DMS153 (cell line): Measurements from ENCODE around the gene HAUS3.

Experiments used
- DNase-seq: peaks from one replicate; lab custom pipeline; 2025; lab: John Stamatoyannopoulos, UW

HAUS3 gene, protein sequence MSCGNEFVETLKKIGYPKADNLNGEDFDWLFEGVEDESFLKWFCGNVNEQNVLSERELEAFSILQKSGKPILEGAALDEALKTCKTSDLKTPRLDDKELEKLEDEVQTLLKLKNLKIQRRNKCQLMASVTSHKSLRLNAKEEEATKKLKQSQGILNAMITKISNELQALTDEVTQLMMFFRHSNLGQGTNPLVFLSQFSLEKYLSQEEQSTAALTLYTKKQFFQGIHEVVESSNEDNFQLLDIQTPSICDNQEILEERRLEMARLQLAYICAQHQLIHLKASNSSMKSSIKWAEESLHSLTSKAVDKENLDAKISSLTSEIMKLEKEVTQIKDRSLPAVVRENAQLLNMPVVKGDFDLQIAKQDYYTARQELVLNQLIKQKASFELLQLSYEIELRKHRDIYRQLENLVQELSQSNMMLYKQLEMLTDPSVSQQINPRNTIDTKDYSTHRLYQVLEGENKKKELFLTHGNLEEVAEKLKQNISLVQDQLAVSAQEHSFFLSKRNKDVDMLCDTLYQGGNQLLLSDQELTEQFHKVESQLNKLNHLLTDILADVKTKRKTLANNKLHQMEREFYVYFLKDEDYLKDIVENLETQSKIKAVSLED

DNA sequence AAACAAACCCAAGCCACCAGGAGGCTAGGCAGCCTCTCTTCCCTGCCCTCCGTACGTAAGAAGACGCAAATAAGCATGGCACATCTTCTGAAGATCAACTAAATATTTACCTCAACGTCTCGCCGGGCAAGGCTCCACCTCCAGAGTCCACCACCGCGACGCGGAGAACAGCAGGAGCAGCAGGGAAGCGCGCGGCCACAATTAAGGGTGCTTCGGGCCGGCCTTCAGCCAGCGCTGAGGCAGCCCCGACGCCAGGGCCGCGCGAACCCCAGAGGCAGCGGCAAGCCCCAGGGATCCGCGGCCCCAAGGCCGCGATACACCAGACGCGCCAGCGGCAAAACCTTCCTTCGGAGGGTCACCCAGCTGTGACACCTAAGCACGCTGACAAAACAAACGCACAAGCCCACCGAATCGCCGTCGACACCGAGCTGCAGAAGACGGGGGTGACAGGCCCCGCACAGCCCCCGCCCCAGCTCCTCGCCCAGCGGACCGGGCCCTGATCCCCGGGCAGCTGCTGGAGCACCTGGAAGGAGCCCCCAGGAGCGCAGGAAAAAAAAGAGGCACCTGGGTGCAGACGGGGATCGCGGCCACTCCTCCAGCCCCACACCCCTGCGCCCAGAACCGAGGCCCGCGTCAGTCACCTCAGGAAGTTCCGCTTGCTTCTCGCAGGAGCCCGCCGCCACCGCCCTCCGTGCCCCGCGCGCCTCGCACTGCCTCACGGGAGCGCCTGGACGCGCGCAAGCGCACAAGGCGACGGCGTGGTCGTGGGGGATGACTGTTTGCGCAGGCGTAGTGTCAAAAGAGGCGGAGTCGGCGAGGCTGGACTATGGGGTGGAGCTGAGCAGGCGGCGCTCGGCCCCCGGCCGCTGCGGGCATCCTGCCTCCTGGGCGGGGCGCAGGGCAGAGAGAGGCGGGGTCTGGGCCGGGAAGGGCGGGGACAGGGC is at the start of gene HAUS3, which contains the start of gene POLN:
Gene HAUS3 (minus strand): TSS at position 712 of the 944 bp plus-strand sequence. CDS start 1,175 bp downstream, outside the sequence.
Gene POLN (minus strand): TSS at position 712 of the 944 bp plus-strand sequence. CDS start 12,890 bp downstream, outside the sequence.
- peak; percentile 80 for DNase-seq

DNA sequence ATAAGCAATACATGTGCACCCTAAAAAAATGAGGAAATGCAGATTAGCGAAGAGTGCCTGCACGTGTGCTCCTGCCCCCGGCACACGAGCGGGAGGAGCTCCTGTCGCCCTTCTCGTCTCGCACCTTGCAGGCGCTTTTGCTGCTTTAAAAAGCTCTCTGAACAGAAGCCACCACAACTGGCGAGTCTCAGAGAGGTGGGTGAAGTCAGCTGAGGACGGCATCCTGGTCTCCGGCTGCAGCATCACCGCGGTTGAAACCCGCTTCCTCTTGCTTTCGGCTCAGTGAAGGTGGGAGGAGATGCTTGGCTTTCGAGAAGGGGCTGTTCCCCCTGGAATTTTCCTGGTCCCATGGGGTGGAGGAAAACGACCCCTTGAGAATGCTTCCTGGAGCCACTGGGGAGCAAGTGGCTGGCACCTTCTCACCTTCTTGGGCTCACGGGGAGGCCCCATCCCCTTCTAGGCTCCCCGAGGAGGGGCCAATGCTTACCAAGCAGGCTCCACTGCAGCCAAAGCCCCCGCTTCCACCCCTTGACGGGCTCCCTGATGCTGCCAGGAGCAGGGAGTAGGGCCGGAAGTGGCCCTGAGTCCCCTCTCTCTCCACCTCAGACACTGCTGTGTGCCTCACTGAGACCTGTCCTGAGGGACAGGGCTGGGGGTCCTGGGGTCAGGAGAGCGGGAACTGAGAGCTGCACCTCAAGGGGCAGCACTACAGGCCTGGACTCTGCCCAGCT is 49.2 kb upstream of the HAUS3 start:
- no peak for DNase-seq

DNA sequence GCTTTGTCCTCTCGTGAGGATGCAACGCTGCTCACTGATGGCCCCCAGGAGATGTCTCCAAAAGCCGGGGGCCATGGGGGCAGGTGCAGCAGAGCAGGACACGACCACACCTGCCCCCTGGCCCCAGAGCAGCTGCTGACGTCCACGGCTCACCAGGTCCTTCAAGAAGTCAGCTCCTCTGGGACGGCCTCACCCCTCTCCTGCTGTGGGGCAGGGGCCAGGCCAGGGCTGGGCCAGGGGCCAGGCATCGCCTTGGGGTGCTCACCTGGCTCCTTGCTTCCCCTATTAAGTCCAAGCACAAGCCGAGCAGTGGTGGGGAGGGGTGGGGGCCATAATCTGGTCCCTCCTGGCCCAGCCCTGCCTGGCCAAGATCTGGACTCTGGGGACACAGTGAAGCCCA is 48.6 kb upstream of the HAUS3 start:
- no peak for DNase-seq

DNA sequence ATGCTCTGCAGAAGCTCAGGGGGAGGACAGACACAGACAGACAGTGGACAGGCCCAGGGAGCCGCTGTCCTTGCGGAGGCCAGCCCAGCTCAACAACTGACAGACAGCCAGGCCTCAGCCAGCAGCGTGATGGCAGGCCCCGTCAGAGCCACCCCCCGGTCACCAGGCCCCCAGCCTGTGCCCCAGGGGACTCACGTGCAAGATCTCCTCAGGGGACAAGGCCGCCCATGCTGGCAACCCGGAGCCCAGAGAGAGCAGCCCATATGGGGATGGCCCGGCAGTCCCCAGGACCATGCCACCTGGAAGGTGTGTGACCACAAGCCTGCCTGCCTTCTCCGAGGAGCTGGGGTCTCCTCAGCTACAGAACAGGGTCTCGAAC is 48.0 kb upstream of the HAUS3 start:
- no peak for DNase-seq

DNA sequence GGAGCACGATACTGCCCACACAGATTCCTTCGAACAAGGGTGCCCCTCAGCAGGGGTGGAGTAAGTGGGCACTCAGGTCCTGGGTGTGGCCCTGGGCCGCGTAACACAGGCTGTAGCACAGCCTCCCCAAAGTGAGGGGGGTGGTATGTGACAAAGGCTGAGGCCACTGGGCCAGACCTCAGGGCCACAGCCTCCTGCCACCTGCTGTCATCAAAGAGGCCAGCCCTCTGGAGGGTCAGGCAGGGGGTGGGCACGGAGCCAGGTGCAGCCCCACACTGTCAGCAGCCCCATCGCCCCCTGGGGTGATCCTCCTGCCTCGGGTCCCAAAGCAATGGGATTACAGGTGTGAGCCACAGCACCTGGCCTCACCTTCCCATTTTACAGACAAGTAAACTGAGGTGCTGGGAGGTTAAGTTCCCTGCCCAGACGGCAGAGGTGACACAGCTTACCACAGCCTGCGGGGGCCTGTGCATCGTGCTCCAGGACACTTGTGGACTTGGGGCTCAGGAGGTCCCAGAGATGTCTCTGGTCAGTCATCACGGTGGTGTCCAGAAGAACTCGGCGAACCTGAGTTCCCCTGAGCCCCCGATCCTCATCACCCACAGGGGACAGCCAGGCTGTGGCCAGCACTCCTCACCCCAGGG is 47.5 kb upstream of the HAUS3 start:
- no peak for DNase-seq

DNA sequence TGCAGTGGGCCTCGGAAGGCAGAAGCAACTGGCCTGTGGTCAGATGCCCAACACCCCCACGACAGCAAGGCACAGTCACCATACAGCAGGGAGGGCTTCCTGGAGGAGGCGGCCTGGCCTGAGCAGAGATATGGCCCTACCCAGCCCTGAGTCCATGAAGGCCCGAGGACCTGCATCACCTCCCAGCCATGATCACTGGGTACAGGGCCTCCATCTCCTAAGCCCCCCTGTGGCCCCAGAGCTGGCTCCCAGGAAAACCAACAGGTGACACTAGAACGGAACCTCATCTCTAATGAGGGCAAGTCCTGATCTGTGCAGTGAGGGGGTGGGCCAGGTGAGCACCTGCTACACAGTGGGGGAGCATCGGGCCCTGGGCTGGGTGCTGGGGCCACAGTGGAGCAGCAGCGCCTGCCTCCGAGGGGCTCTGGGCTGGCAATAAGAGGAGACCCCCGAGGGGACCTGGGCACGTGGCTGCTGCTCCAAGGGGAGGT is 46.2 kb upstream of the HAUS3 start:
- no peak for DNase-seq

DNA sequence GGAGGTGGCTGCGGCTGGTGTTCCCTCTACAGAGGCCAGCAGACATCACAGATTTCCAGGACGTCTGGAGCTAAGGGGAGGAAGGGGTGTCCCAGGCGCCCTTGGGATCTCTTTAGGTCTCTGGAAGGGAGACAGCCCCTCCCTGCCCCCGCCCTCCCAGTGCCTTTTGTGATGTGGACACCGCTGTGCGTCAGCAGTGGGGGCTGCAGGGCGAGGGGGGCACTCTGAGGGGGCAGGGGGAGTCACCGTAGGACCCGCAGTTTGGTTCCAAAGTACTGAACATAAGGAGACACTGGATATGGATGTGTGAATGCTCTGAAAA is 45.6 kb upstream of the HAUS3 start:
- no peak for DNase-seq

DNA sequence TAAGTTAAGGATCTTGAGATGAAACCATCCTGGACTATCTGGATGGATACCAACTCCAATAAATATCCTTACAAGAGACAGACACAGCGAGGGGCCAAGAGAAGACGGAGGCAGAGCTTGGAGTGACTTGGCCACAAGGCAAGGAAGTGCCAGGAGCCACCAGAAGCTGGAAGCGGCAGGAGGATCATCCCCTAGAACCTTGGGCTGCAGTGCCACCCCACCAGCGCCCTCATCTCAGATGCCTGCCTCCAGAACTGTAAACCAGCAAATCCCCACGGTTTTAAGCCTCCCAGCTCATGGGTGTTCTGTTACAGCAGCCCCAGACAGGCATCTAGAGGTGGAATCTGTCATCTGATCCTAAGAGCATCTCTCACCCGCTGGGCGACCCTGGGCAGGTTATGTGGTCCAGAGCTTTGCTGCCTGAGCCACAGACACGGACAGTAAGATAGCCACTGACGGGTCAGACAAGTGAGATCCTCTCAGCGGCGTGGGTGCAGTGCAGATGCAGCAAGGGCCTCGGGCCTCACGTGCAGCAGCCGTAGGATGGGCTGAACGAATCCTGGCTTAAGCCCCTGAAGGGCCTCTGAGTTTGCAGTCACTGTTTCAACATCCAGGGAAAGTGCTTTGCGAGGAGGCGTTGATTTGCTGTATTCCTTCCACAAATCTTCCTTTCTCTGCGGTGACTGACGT is 45.1 kb upstream of the HAUS3 start:
- no peak for DNase-seq

DNA sequence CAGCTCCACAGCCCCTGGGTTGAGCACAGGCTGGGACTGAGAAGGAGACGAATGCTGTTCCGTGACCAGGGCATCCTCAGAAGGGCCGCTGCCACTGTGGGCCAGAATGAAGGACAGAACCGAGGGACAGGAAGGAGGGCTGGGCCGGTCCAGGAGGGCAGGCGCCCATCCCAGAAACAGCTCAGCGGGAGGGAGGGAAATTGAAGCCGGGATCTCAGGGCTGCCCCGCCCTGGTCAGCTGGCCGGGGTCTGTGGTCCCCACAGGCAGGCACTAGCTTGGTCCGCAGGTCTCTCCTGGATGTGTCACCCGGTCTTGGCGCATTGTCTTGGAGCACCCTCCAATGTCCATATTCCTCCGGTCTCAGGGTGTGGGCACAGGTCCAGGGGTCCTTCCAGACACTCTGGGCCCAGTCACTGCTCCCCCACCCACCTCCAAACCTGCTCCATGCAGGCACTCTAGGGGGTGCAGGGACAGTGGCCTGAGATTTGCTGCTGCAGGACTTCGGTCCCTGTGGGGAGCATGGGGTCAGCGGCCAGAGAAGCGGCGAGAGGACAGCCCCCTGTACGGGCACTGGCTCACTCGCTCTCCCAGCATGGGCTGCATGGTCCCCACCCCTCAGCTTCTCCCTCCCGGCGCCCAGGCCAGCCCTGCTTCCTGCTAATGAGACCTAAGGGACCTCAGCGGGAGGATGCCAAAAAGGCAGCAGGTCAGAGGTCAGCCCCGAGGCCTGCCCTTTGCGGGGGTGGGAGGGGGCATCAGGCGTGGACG is 43.9 kb upstream of the HAUS3 start:
- no peak for DNase-seq

DNA sequence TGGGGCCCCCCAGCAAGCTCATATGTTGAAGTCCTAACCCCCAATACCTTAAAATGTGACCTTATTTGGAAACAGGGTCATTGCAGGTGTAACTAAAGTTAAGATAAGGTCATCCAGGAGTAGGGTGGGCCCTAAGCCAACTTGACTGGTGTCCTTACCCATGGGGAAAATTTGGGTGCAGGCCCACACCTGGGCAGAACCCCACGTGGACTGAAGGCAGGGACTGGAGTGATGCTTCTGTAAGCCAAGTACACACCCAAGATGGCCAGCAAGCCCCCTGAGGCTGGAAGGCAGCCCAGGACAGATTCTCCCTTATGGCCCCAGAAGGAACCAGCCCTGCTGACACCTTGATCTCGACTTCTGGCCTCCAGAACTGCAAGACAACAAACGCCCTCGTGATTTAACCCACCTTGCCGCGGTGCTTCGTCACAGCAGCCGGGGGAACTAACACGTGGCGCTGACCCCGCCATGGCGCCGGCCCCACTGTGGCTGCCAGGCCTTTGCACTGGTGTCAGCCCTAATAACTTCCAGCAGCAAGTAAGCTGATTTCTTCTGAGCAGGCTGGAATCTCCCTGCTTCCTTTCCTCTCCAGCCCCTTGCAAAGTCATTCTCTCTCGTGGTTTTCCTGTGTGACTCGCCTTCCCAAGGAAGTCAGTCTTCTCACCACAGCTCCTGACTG is 43.2 kb upstream of the HAUS3 start:
- DNase-seq: no peak

DNA sequence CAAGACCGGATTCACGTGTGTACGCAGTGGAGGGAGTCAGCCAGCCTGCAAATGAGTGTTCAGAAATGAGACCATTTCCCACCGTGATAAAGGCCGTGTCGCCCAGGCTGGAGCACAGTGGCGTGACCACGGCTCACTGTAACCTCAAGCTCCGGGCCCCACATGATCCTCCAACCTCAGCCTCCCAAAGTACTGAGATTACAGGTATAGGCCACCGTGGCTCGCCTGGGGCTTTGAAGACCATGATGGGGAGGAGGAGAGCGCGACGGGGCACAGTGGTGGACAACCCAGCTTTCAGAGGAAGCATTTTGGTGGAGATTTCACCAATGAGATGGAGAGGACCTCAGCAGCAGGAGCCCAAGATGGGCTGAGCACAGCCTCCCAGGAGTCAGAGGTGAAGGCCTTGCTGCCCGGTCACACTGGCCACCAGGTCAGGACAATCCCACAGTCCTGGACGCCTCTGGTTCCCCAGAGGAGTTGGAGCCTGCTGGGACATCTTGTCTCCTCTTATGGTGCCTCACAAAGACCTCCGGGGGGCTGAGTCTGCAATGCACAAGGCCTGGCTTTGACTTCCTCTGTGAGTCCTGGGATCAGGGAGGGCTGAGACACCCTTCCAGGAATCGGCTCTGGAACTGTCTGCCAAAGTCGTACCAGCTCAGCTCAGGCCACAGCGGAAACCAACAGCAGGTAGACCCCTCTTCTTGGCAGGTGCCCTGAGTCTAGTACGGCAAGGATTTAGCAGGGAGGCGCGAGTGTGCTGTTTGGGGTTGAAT is 42.4 kb upstream of the HAUS3 start:
- no peak for DNase-seq

DNA sequence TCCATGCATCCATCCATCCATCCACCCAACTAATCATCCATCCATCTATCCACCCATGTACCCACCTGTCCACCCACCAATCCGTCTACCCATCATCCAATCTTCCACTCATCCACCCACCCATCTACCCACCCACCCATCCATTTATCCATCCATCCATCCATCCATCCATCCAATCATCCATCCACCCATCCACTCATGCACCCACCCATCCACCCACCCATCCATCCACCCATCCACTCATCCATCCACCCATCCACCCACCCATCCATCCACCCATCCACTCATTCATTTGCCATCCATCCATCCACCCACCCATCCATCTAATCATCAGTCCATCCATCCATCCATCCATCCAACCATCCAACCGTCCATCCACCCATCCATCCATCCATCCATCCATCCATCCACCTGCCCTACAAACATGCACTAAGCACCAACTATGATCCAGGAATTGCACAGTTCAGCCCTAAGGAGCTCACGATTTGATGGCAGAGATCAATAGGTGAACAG is 41.3 kb upstream of the HAUS3 start:
- DNase-seq: no peak

DNA sequence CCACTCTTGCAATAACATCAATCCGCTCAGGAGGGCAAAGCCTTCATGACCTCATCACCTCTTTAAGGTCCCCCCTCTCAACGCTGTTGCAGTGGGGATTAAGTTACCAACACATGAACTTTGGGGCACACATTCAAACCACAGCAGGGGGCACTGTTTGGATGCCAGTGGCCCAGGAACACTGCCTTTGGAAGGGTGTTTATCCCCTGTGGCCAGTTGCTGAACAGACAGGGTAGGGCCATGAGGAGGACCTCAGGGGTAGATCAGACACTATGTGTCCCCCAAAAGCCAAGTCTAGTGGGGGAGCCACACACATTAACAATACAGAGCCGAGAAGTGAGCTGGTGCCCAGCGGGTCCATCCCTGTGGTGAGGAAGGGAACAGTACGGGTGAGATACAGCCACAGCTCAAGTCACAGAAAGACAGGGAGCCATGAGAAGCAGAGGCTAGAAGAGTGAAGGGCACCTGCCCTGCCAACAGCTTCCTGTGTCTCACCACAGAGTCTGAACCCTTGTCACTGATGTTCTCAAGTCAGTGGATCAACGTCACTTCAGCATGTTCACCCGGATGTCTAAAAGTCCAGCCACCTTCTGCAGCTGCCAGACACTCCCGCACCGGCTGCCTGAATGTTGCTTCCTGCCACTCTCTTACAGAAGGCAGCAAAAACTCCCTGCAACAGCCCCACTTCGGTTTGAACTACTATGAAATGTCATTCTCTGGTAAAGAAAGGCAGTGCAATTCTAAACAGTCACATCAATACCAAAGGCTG is 39.8 kb upstream of the HAUS3 start:
- no peak for DNase-seq

DNA sequence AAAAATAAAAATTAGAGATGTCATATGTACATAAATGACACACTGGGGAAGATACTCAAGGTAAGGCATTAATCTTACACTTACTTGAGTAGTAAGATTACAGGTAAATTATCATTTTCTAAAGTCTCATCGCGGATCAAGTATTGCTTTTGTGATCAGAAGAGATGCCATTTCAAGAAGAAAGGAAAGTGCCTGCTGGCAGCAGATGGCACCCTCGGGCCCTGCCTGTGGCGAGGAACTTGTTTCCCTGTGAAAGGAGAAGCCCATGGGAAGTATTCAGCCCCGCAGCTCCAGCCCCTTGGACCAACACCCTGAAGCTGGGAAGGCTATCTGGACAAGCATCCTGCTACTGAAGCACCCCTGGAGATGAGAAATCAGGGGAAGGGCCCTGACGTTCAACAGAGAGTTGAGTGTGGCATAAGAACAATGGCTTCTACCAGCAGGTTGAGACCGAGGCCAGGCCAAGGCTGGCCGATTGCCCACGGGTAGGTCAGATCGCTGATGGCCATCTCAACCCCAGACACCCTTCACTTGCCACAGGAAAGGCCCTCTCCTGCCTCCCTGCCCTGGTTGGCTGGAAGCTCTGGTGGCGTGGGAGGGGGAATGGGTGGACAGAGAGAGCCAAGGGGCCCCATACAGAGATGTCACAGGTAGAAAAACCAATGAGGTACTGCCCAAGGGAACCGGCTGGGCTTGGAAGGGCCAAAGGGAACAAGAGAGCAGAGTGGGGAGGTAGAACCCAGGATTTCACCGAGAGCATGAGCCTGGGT is 38.8 kb upstream of the HAUS3 start:
- DNase-seq: no peak

DNA sequence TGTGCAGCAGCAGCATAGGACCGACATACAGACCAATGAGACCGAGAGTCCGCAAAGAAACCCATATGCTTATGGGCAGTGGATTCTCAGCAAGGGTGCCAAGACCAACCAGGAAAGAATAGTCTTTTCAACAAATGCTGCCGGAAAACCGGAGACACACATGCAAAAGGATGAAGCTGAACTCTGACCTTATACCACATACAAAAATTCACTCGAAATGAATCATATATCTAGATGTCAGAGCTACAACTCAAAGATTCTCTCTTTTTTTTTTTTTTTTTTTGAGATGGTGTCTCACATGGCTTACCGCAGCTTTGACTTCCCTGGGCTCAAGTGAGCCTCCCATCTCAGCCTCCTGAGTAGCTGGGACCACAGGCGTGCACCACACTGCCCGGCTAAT is 36.0 kb upstream of the HAUS3 start:
- no peak for DNase-seq

DNA sequence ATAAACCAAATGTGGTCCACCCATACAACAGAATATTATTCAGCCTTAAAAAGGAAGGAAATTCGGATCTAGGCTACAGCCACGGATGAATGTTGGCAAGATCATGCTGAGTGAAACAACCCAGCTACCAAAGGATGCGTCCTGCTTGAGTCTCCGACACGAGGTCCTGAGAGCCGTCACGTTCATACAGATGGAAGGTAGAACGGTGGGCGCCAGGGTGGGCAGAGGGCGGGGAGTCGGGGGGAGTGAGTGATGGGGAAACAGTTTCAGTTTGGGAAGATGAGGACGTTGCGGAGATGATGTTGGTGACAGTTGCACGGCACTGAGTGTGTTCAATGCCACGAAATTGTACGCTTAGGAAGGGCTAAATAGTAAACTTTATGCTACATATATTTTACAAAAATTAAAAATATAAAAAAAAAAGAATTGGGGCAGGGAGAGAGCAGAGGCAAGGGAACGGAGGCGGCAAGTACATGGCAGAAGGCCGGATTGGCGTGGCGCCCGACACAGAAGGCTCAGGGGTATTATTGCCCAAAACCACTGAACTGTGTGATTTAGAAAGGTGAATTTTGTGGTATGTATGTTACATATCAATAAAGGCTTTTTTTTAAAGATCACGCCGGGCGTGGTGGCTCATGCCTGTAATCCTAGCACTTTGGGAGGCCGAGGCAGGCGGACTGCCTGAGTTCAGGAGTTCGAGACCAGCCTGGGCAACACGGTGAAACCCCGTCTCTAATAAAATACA is 34.8 kb upstream of the HAUS3 start:
- DNase-seq: no peak
